ENCODE results near the gene RGS19. TPM values are rescaled to one million over a fixed set of nuclear protein-coding genes. Genes with fewer than 3 reads are reported as not detected.

The RGS19 gene
- polyA plus RNA-seq, 1 donor (not counting 4 experiments of a cell fraction or from before 2014, with no cell fraction given), result 11.8 TPM

GRCh38 chr20:64116541-64117431 lies 37.5 kb upstream of the RGS19 start:
- H3K27me3 ChIP-seq (ENCODE audit: control insufficient read depth, extremely low read depth, insufficient read depth, low read length), result peaks cover 9% of the 10 kb centered on the region
- FAIRE-seq (no peak), DNase-seq (ENCODE audit: low read depth, low spot score) (no peak)
- H3K27ac ChIP-seq (ENCODE audit: control insufficient read depth, insufficient read depth, low read length), result no peak overlapping the region
- H3K9me3 ChIP-seq (ENCODE audit: control insufficient read depth, low read depth, low read length), result no peaks in the 10 kb centered on the region
- no peak overlapping the region for H3K4me3 ChIP-seq (ENCODE audit: control insufficient read depth in 2 of 3, extremely low read depth in 1 of 3, insufficient read depth in 2 of 3, low read depth in 1 of 3, low read length in 3 of 3)
- no peaks in the 10 kb centered on the region for H4K20me1 ChIP-seq (ENCODE audit: control insufficient read depth, extremely low read depth, insufficient read depth, low read length)
- no peaks in the 10 kb centered on the region for H3K9me1 ChIP-seq (ENCODE audit: control insufficient read depth, extremely low read depth, insufficient read depth, low read length)
- H3K36me3 ChIP-seq (ENCODE audit: control insufficient read depth in 2 of 2, extremely low read depth in 1 of 2, insufficient read depth in 2 of 2, low read length in 2 of 2), result no peaks in the 10 kb centered on the region
- no peak overlapping the region for H3K9ac ChIP-seq (ENCODE audit: control insufficient read depth, extremely low read depth, insufficient read depth, low read length)
- no peaks in the 10 kb centered on the region for H3K4me1 ChIP-seq (ENCODE audit: control insufficient read depth, extremely low read depth, insufficient read depth, low read length)
- dilution Hi-C loops (cut with MboI; ENCODE audit: extremely low pct_ligation_motif_present, low sequenced_read_pairs), result no loop called here
- H2AFZ ChIP-seq (ENCODE audit: control insufficient read depth, low read length), result no peak overlapping the region
- no peak overlapping the region for H3K4me2 ChIP-seq (ENCODE audit: control insufficient read depth, extremely low read depth, insufficient read depth, low read depth, low read length)
- no peak for TF ChIP-seq EZH2 (IDR thresholded peaks at IDR 0.05; ENCODE audit: low read length)
- TF ChIP-seq CTCF (optimal IDR thresholded peaks at IDR 0.05 in 1 of 3, IDR thresholded peaks at IDR 0.05 in 1 of 3, conservative IDR thresholded peaks at IDR 0.05 in 1 of 3; ENCODE audit: extremely low read depth in 1 of 3, insufficient read depth in 2 of 3, low read length in 3 of 3), result no peak
- no peaks in the 10 kb centered on the region for H3K79me2 ChIP-seq (ENCODE audit: control insufficient read depth, insufficient read depth, low read length)

- H3K36me3 ChIP-seq (ENCODE audit: control insufficient read depth in 2 of 2, extremely low read depth in 1 of 2, insufficient read depth in 2 of 2, low read length in 2 of 2), result no peaks in the 10 kb centered on the region
- H3K9me3 ChIP-seq (ENCODE audit: control insufficient read depth, low read depth, low read length), result no peaks in the 10 kb centered on the region
- H3K4me3 ChIP-seq (ENCODE audit: control insufficient read depth in 2 of 3, extremely low read depth in 1 of 3, insufficient read depth in 2 of 3, low read depth in 1 of 3, low read length in 3 of 3), result no peak overlapping the region
- H4K20me1 ChIP-seq (ENCODE audit: control insufficient read depth, extremely low read depth, insufficient read depth, low read length), result no peaks in the 10 kb centered on the region
- no peak for FAIRE-seq
- H3K9ac ChIP-seq (ENCODE audit: control insufficient read depth, extremely low read depth, insufficient read depth, low read length), result no peak overlapping the region
- no peak for TF ChIP-seq CTCF (optimal IDR thresholded peaks at IDR 0.05 in 1 of 3, IDR thresholded peaks at IDR 0.05 in 1 of 3, conservative IDR thresholded peaks at IDR 0.05 in 1 of 3; ENCODE audit: extremely low read depth in 1 of 3, insufficient read depth in 2 of 3, low read length in 3 of 3)
- no peak for TF ChIP-seq EZH2 (IDR thresholded peaks at IDR 0.05; ENCODE audit: low read length)
- no peaks in the 10 kb centered on the region for H3K79me2 ChIP-seq (ENCODE audit: control insufficient read depth, insufficient read depth, low read length)
- H2AFZ ChIP-seq (ENCODE audit: control insufficient read depth, low read length), result no peak overlapping the region
- dilution Hi-C loops (cut with MboI; ENCODE audit: extremely low pct_ligation_motif_present, low sequenced_read_pairs), result no loop called here
- peaks cover 3% of the 10 kb centered on the region for H3K27me3 ChIP-seq (ENCODE audit: control insufficient read depth, extremely low read depth, insufficient read depth, low read length)
- H3K4me2 ChIP-seq (ENCODE audit: control insufficient read depth, extremely low read depth, insufficient read depth, low read depth, low read length), result no peak overlapping the region
- H3K9me1 ChIP-seq (ENCODE audit: control insufficient read depth, extremely low read depth, insufficient read depth, low read length), result no peaks in the 10 kb centered on the region
- no peak overlapping the region for H3K27ac ChIP-seq (ENCODE audit: control insufficient read depth, insufficient read depth, low read length)
- H3K4me1 ChIP-seq (ENCODE audit: control insufficient read depth, extremely low read depth, insufficient read depth, low read length), result no peaks in the 10 kb centered on the region
- DNase-seq (ENCODE audit: low read depth, low spot score), result no peak
These were observed 36.7 kb upstream of the RGS19 start for GRCh38 chr20:64116016-64116415.
